ENCODE measurements around the gene MAS1.

DNA sequence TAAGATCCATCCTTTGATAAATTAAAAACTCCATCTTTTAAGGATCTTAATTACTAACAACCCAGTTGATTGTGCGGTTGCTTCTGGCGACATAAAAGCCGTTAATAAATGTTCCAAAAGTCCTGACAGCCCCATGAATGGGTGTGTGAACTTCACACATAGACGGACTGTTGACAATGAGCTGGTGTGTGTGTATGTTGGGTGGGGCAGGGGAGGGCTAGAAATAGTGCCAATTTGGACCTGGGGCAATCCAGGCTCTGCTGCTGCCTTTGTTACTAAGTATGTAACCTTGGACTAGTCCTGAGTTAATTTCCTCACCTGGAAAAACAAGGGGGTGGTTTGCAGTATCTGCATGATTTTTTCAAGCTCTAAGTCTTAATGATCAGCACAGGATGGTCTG, 4.2 kb downstream of the MAS1 start:
- TF ChIP-seq, protein P1, sequence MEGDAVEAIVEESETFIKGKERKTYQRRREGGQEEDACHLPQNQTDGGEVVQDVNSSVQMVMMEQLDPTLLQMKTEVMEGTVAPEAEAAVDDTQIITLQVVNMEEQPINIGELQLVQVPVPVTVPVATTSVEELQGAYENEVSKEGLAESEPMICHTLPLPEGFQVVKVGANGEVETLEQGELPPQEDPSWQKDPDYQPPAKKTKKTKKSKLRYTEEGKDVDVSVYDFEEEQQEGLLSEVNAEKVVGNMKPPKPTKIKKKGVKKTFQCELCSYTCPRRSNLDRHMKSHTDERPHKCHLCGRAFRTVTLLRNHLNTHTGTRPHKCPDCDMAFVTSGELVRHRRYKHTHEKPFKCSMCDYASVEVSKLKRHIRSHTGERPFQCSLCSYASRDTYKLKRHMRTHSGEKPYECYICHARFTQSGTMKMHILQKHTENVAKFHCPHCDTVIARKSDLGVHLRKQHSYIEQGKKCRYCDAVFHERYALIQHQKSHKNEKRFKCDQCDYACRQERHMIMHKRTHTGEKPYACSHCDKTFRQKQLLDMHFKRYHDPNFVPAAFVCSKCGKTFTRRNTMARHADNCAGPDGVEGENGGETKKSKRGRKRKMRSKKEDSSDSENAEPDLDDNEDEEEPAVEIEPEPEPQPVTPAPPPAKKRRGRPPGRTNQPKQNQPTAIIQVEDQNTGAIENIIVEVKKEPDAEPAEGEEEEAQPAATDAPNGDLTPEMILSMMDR (conservative IDR thresholded peaks at IDR 0.05): no peak
- TF ChIP-seq ZFX (IDR thresholded peaks at IDR 0.05): no peak
